ENCODE data around the gene SORCS2.

- TF ChIP-seq CEBPB (IDR thresholded peaks at IDR 0.05; ENCODE audit: low read depth, low read length) (no peak), POLR2A (IDR thresholded peaks at IDR 0.05; ENCODE audit: control extremely low read depth in 1 of 2, low read depth in 2 of 2, low read length in 2 of 2) (no peak), POLR2AphosphoS5 (IDR thresholded peaks at IDR 0.05; ENCODE audit: low read depth, low read length) (no peak), RBBP5 (IDR thresholded peaks at IDR 0.05; ENCODE audit: borderline replicate concordance, low read depth, low read length) (no peak)
These were observed 242.4 kb downstream of the SORCS2 start, which contains the start of gene PSAPL1 for GRCh38 chr4:7434766-7435150.
